A673 (cell line): ENCODE measurements around the gene PRKCA. TPM values are rescaled to one million over a fixed set of nuclear protein-coding genes. Genes with fewer than 3 reads are reported as not detected.

Experiments used
- BruUV-seq: library from RNA; stranded (reverse); fragments of 400-500 nt; replicated peaks from 2 replicates; lab custom pipeline; 2021; lab: Mats Ljungman, UMichigan
- CTCF ChIA-PET: fragments of 300-600 bp; sonication (Branson Sonifier 250); formaldehyde crosslinking; loops from one replicate; lab custom pipeline; 2022; ENCODE audit warnings: antibody characterized with exemption; lab: Charles Lee
- POLR2A ChIA-PET: fragments of 300-600 bp; sonication (Branson Sonifier 250); formaldehyde crosslinking; loops from one replicate; lab custom pipeline; 2022; ENCODE audit warnings: antibody characterized with exemption; ENCODE audit not compliant: low non-redundant PET; lab: Charles Lee
- DNase-seq: peaks from one replicate; pipeline ENCODE4 v3.0.0-alpha.2; 2015; ENCODE audit warnings: low spot score
- H3K27ac ChIP-seq: fragments of 200-600 bp; sonication (generic); 2 replicates; pipeline ENCODE4 v1.5.1; 2016; ENCODE audit warnings: mixed run types, low read depth, mild to moderate bottlenecking, mixed read lengths, antibody characterized with exemption, low read length; ENCODE audit not compliant: poor library complexity, severe bottlenecking
- H3K27me3 ChIP-seq: fragments of 200-600 bp; sonication (generic); replicated peaks from 2 replicates; pipeline ENCODE4 v1.6.1; 2017; ENCODE audit warnings: mixed run types, low read depth, mild to moderate bottlenecking, mixed read lengths, antibody characterized with exemption, low read length; ENCODE audit not compliant: insufficient read depth, poor library complexity
- H3K36me3 ChIP-seq: fragments of 200-600 bp; sonication (generic); 2 replicates; pipeline ENCODE4 v1.6.1; 2016; ENCODE audit warnings: mixed run types, mild to moderate bottlenecking, mixed read lengths, antibody characterized with exemption, low read length; ENCODE audit not compliant: insufficient read depth, poor library complexity, severe bottlenecking
- H3K4me1 ChIP-seq: fragments of 200-600 bp; sonication (generic); 2 replicates; pipeline ENCODE4 v1.6.1; 2017; ENCODE audit warnings: mixed run types, mild to moderate bottlenecking, mixed read lengths, antibody characterized with exemption, low read length; ENCODE audit not compliant: insufficient read depth, poor library complexity, severe bottlenecking
- H3K4me3 ChIP-seq: fragments of 200-600 bp; sonication (generic); 2 replicates; pipeline ENCODE4 v1.5.1; 2016; ENCODE audit warnings: low read depth, mixed run types, mild to moderate bottlenecking, mixed read lengths, low read length; ENCODE audit not compliant: poor library complexity, severe bottlenecking
- H3K9me3 ChIP-seq: fragments of 200-600 bp; sonication (generic); 2 replicates; pipeline ENCODE4 v1.6.1; 2016; ENCODE audit warnings: mixed run types, low read depth, mild to moderate bottlenecking, mixed read lengths, antibody characterized with exemption, low read length; ENCODE audit not compliant: poor library complexity, severe bottlenecking
- CTCF ChIP-seq: fragments of 300-800, 200-600 bp; sonication (generic); conservative IDR thresholded peaks from 2 replicates; pipeline ENCODE4 v1.5.1; 2017; ENCODE audit warnings: low read depth, mild to moderate bottlenecking, antibody characterized with exemption, low read length, moderate library complexity, mixed read lengths
- EZH2 ChIP-seq: fragments of 200-600 bp; sonication (generic); IDR thresholded peaks from 2 replicates; pipeline ENCODE4 v1.6.1; 2017; ENCODE audit warnings: borderline replicate concordance, low read depth, mild to moderate bottlenecking, mixed read lengths, antibody characterized with exemption, low read length; ENCODE audit not compliant: poor library complexity, severe bottlenecking
- intact Hi-C: fragments of 100-400 bp; cut with micrococcal nuclease; formaldehyde crosslinking; loops from one replicate; pipeline ENCODE4 v1.10.0; 2022; ENCODE audit not compliant: unreplicated experiment
- total RNA-seq: library from RNA; stranded (reverse); gene quantifications from 2 replicates; pipeline ENCODE4 v1.2.3, GENCODE V29; 2021

The PRKCA gene
- total RNA-seq, 1 experiment from 2014 or later: 16.3 TPM

- Histone ChIP-seq H3K36me3 (no peaks in the 10 kb centered on the region), H3K9me3 (no peaks in the 10 kb centered on the region), H3K4me3 (no peak overlapping the region), H3K4me1 (peaks cover 8% of the 10 kb centered on the region), H3K27me3 (no peaks in the 10 kb centered on the region), H3K27ac (no peak overlapping the region)
- no TSS peak for BruUV-seq
- intact Hi-C loops: loop anchor here (5.0 kb wide), 1 partner anchor 174 kb away; no protein-coding TSS in a partner anchor
- POLR2A ChIA-PET: no interaction called here
- TF ChIP-seq EZH2: no peak
- no peak for TF ChIP-seq CTCF
- no peak for DNase-seq
- CTCF ChIA-PET: no interaction called here
Measured at GRCh38 chr17:66430846-66431795, 128.7 kb downstream of the PRKCA start.

DNA sequence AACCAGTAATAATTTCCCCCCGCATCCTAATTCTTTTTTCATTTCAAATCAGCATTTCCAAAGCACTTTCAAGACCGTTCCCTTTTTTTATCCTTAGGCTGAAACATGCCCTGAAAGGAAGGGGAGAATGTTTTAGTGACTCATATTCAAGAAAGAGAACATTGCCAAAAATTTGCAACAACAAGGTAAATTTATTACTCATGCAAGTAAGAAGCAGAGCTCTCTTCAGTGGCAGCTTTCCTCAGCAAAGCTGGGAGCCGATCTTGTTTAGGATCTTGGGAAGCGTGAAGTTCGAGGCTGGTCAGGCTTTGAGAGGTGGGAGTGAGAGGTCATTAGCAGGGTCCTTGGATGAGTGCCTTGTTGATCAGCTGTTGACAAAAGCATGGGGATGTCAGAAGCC lies 129.5 kb downstream of the PRKCA start:
- Histone ChIP-seq H3K27ac (no peak overlapping the region), H3K36me3 (no peaks in the 10 kb centered on the region), H3K4me3 (no peak overlapping the region), H3K4me1 (peaks cover 8% of the 10 kb centered on the region), H3K9me3 (no peaks in the 10 kb centered on the region), H3K27me3 (no peaks in the 10 kb centered on the region)
- CTCF ChIA-PET: no interaction called here
- TF ChIP-seq CTCF (no peak), EZH2 (no peak)
- POLR2A ChIA-PET: no interaction called here
- intact Hi-C loops: loop anchor here (5.0 kb wide), 1 partner anchor 175 kb away; no protein-coding TSS in a partner anchor
- no peak for DNase-seq
- BruUV-seq: no TSS peak

- no peak for TF ChIP-seq CTCF
- no peak for TF ChIP-seq EZH2
- Histone ChIP-seq H3K4me1 (peaks cover 8% of the 10 kb centered on the region), H3K36me3 (no peaks in the 10 kb centered on the region), H3K27ac (no peak overlapping the region), H3K9me3 (no peaks in the 10 kb centered on the region), H3K27me3 (no peaks in the 10 kb centered on the region), H3K4me3 (no peak overlapping the region)
- DNase-seq: no peak
- intact Hi-C loops: loop anchor here (5.0 kb wide), 1 partner anchor 175 kb away; no protein-coding TSS in a partner anchor
- ChIA-PET CTCF (no interaction called here), POLR2A (no interaction called here)
- BruUV-seq: no TSS peak
Measured at GRCh38 chr17:66432411-66432957, 130.1 kb downstream of the PRKCA start.
